Right atrium auricular region (tissue), 2 donors: ENCODE data around the gene PRODH2. TPM values are rescaled to one million over a fixed set of nuclear protein-coding genes. Genes with fewer than 3 reads are reported as not detected.

Experiments used
- DNase-seq: peaks from one replicate; pipeline ENCODE4 v3.0.0-alpha.2; 2019; ENCODE audit warnings: low spot score
- H3K27ac ChIP-seq, 2 donors: fragments of 200-600 bp; sonication (generic); 1 replicate in 1 of 2; 2 replicates in 1 of 2; pipeline ENCODE4 v1.5.1; 2016 to 2019
- H3K27me3 ChIP-seq, 2 donors: fragments of 200-600 bp; sonication (generic); one replicate each; pipeline versions ENCODE4 v1.5.1 to v1.6.0; 2017 to 2019
- H3K36me3 ChIP-seq: fragments of 200-600 bp; sonication (generic); one replicate; pipeline ENCODE4 v1.5.1; 2016
- H3K4me1 ChIP-seq, 2 donors: fragments of 200-600 bp; sonication (generic); one replicate each; pipeline versions ENCODE4 v1.5.1 to v1.6.0; 2017 to 2019
- H3K4me3 ChIP-seq, 2 donors: fragments of 200-600 bp; sonication (generic); 1 replicate in 1 of 2; 2 replicates in 1 of 2; pipeline ENCODE4 v1.5.1; 2017 to 2019; ENCODE audit warnings: mild to moderate bottlenecking in 1 of 2, moderate library complexity in 1 of 2
- H3K9me3 ChIP-seq, 2 donors: fragments of 200-600 bp; sonication (generic); one replicate each; pipeline ENCODE4 v1.5.1; 2019
- CTCF ChIP-seq, 2 donors: fragments of 200-600 bp; sonication (generic); IDR thresholded peaks; one replicate each; pipeline ENCODE4 v1.5.1; 2019; ENCODE audit warnings: antibody characterized with exemption in 2 of 2
- total RNA-seq, 2 donors: library from RNA; depleted of rRNA; stranded (reverse); fragments of >200 nt; gene quantifications; one replicate each; pipeline ENCODE4 v1.1.0, GENCODE V29; 2016

Gene PRODH2
- total RNA-seq, 2 donors from 2014 or later: not detected

DNA sequence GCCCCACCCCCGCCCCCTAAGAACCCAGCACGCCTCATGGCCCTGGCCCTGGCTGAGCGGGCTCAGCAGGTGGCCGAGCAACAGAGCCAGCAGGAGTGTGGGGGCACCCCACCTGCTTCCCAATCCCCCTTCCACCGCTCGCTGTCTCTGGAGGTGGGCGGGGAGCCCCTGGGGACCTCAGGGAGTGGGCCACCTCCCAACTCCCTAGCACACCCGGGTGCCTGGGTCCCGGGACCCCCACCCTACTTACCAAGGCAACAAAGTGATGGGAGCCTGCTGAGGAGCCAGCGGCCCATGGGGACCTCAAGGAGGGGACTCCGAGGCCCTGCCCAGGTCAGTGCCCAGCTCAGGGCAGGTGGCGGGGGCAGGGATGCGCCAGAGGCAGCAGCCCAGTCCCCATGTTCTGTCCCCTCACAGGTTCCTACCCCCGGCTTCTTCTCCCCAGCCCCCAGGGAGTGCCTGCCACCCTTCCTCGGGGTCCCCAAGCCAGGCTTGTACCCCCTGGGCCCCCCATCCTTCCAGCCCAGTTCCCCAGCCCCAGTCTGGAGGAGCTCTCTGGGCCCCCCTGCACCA is 25.3 kb downstream of the PRODH2 start:
- H3K9me3 ChIP-seq: no peaks in the 10 kb centered on the region
- H3K4me1 ChIP-seq: no peaks in the 10 kb centered on the region
- no peaks in the 10 kb centered on the region for H3K27me3 ChIP-seq
- DNase-seq: no peak
- no peak overlapping the region for H3K27ac ChIP-seq
- H3K36me3 ChIP-seq: no peaks in the 10 kb centered on the region
- no peak overlapping the region for H3K4me3 ChIP-seq
- TF ChIP-seq CTCF (IDR thresholded peaks at IDR 0.05): no peak

GRCh38 chr19:35786299-35787160 is 26.1 kb downstream of the PRODH2 start:
- no peaks in the 10 kb centered on the region for H3K4me1 ChIP-seq
- H3K9me3 ChIP-seq: no peaks in the 10 kb centered on the region
- no peak for TF ChIP-seq CTCF (IDR thresholded peaks at IDR 0.05)
- H3K27me3 ChIP-seq: no peaks in the 10 kb centered on the region
- no peak for DNase-seq
- no peak overlapping the region for H3K27ac ChIP-seq
- H3K36me3 ChIP-seq: no peaks in the 10 kb centered on the region
- H3K4me3 ChIP-seq: no peak overlapping the region

- H3K4me1 ChIP-seq: no peaks in the 10 kb centered on the region
- no peaks in the 10 kb centered on the region for H3K27me3 ChIP-seq
- no peak overlapping the region for H3K4me3 ChIP-seq
- no peak overlapping the region for H3K27ac ChIP-seq
- TF ChIP-seq CTCF (IDR thresholded peaks at IDR 0.05): no peak
- no peaks in the 10 kb centered on the region for H3K9me3 ChIP-seq
- H3K36me3 ChIP-seq: peaks cover 8% of the 10 kb centered on the region
- no peak for DNase-seq
Observed at GRCh38 chr19:35785339-35785627, 27.4 kb downstream of the PRODH2 start.

DNA sequence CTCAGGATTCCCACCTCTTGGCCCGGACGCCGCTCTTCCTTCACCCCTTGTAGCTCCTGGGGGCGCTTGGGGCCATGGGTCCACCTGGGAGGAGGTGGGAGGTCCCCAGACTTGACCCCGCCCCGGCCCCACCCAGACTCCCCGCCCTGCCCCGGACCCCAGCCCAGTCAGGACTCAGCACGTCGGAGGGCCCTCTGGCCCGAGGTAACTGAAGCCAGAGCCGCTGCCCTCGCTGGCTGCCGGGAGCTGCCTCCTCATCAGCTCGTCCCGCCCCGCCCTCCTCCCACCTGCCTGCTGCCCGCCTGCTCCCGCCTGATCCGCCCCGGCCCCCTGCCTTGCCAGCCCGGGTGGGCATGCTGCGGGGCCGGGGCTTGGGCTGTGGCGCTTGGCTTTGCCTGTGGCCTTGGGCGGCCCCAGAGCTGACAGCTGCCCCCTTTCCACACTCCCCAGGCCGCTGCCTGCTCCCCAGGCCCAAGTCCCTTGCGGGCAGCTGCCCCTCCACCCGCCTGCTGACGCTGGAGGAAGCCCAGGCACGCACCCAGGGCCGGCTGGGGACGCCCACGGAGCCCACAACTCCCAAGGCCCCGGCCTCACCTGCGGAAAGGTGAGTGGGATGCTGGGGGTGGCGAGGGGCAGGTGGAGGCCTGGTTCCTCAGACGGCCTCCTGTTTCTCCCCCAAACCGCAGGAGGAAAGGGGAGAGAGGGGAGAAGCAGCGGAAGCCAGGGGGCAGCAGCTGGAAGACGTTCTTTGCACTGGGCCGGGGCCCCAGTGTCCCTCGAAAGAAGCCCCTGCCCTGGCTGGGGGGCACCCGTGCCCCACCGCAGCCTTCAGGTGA is 27.9 kb downstream of the PRODH2 start:
- Histone ChIP-seq H3K9me3 (no peaks in the 10 kb centered on the region), H3K36me3 (peaks cover 8% of the 10 kb centered on the region), H3K4me1 (no peaks in the 10 kb centered on the region), H3K4me3 (no peak overlapping the region), H3K27me3 (no peaks in the 10 kb centered on the region), H3K27ac (no peak overlapping the region)
- no peak for DNase-seq
- TF ChIP-seq CTCF (IDR thresholded peaks at IDR 0.05): no peak

DNA sequence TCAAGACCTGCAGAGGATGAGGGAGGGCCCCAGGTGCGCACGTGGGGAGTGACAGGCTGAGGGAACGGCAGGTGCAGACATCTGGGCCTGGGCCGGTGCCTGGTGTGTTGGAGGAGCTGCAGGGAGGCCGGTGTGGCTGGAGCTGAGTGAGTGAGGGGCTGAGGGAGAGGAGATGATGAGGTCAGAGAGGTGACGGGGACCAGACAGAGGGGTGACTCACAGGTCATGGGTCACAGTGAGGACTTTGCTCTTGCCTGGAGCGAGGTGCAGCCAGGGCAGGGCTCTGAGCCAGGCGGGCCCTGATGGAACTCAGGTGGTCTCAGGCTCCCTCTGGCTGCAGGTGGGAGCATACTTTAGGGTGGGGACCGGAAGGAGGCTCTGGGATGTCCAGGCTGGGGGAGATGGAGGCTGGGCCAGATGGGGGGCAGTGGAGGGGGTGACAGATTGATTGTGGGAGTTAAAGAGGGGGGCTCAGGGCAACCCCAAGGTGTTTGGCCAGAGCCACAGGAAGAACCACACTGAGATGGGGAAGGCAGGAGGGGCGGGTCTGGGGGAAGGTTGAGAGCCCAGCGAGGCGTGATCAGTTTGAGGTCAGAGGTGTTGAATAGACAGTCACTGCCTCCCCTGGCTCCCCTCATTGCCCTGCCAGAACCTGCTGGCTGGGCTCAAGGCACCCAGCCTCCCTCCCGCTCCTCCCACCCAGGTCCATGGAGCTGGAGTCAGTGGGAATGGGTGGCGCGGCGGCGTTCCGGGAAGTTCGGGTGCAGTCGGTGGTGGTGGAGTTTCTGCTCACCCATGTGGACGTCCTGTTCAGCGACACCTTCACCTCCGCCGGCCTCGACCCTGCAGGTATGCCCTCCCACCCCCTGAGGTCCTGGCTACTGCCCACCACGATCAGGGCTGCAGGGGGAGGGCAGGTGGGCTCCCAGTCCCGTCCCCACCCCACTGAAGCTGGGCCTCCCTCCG is 28.9 kb downstream of the PRODH2 start:
- DNase-seq: no peak
- H3K36me3 ChIP-seq: peaks cover 8% of the 10 kb centered on the region

More for the DNA sequence above, 28.9 kb downstream of the PRODH2 start:
- Histone ChIP-seq H3K27me3 (no peaks in the 10 kb centered on the region), H3K27ac (no peak overlapping the region), H3K4me1 (no peaks in the 10 kb centered on the region), H3K9me3 (no peaks in the 10 kb centered on the region), H3K4me3 (no peak overlapping the region)
- no peak for TF ChIP-seq CTCF (IDR thresholded peaks at IDR 0.05)
